Measurements from ENCODE around the gene PIP5K1A.
"Not testable (repeated sequence)": the region's sequence is repeated elsewhere in the genome, so short reads cannot be mapped to it uniquely, and the experiment has no call there.

Gene PIP5K1A

DNA sequence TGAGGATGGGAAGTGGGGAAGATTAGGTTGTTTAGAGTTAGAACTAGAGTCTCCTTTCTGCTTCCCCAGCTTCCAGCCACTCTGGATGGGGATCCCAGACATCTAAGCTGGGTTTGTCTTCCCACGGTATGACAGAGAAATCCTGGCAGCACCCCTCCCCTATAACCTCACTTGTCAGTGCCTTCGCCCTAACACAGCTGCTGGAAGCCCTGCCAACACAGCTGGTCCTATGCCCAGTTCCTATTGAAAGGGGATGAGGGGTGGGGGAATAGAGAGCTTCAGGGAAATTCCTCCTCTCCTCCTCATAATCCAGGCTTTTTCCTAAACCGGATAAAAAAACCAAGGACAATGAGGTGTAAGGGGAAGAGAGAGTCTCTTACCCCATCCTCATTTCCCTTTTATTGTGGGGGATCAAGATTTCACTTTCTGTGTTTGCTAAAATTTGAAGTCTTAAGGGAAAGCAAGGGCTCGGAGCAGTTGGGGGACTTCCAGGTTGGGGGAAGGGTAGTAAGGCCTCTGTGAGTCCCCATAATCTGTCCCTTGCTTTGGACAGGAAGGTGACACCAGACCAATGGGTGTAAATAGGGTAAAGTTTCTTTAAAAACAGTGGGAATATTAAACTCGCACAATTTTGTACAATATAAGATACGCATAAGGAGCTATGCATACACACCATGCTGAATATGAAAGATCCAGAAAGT, 23.2 kb upstream of the PIP5K1A start:
- no peak for DNase-seq (ENCODE audit: low spot score)
- in situ Hi-C loops (cut with MboI; ENCODE audit: low sequenced_read_pairs, unreplicated experiment): no loop called here
- TF ChIP-seq, protein P1, sequence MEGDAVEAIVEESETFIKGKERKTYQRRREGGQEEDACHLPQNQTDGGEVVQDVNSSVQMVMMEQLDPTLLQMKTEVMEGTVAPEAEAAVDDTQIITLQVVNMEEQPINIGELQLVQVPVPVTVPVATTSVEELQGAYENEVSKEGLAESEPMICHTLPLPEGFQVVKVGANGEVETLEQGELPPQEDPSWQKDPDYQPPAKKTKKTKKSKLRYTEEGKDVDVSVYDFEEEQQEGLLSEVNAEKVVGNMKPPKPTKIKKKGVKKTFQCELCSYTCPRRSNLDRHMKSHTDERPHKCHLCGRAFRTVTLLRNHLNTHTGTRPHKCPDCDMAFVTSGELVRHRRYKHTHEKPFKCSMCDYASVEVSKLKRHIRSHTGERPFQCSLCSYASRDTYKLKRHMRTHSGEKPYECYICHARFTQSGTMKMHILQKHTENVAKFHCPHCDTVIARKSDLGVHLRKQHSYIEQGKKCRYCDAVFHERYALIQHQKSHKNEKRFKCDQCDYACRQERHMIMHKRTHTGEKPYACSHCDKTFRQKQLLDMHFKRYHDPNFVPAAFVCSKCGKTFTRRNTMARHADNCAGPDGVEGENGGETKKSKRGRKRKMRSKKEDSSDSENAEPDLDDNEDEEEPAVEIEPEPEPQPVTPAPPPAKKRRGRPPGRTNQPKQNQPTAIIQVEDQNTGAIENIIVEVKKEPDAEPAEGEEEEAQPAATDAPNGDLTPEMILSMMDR (IDR thresholded peaks at IDR 0.05; ENCODE audit: borderline replicate concordance, control extremely low read depth, extremely low read depth, insufficient read depth, missing control alignments): no peak

DNA sequence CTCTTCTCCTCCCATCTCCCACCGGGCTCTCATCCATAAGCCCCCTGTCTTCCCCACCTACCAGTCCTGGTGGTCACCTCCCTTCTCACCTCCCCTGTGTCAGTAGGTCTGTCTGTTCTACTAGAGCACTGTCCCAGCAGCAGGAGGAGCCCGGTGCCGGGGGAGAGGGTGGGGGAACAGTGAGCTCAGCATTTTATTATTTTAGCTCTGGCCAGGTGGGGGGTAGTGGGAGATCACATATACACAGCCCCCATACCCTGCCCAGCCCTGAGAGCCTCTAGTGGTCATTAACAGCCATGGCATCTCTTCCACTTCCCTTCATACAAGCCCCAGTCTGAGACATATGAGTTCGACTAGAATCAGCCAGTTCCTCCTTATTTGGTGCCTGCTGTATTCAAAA, 22.5 kb upstream of the PIP5K1A start, which contains the start of gene TMOD4:
Gene TMOD4, minus strand, starts transcription at position 119 of the 400 bp plus-strand sequence. CDS start 1,106 bp downstream, outside the sequence.
- peak; percentile 53 for DNase-seq (ENCODE audit: low spot score)
- in situ Hi-C loops (cut with MboI; ENCODE audit: low sequenced_read_pairs, unreplicated experiment): no loop called here
- TF ChIP-seq, protein P1 (IDR thresholded peaks at IDR 0.05; ENCODE audit: borderline replicate concordance, control extremely low read depth, extremely low read depth, insufficient read depth, missing control alignments): peak; percentile 22

DNA sequence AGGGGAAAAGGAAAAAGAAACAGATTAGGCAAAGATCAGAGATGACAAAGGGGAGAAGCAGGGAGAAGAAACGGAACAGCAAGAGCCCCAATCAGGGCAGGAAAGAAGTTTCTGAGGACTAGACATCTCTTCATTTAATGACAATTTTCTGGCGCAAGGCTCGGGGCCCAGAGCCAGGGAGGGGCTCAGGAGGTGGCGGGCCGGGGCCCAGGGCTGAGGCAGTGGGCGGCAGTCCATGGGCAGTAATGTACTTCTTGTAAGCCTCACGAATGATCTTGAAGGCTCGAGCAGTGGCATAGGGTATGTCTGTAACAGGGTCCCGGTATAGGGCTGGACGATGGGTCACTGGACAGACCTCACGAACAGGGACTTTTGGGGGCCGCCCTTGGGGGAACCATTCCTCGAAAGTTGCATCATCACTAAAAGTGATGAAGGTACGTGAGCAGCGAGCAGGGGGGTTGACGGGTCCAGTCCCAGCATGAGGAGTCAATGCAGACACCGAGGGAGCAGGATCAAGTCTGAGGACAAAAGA, 21.8 kb upstream of the PIP5K1A start:
- TF ChIP-seq, protein P1 (IDR thresholded peaks at IDR 0.05; ENCODE audit: borderline replicate concordance, control extremely low read depth, extremely low read depth, insufficient read depth, missing control alignments): no peak
- no peak for DNase-seq (ENCODE audit: low spot score)
- in situ Hi-C loops (cut with MboI; ENCODE audit: low sequenced_read_pairs, unreplicated experiment): no loop called here

DNA sequence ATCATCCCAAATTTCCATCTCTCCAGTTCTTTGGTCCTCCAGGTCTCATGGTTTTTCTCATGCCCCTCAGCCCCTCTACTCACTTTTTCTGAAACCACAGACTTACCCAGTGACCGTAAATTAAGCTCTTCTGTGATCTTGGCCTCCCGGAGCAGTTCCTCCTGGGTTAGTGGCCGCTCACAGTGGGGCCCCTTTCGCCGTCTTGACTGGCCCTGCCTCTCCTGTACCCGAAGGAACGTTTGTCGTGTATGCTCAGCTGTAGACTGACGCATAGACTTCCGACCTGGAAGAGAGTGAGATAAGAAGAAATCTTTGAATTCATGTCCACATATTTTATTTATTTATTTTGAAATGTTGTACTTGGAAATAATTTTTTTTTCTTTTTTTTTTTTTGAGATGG, 14.1 kb upstream of the PIP5K1A start:
- in situ Hi-C loops (cut with MboI; ENCODE audit: low sequenced_read_pairs, unreplicated experiment): no loop called here
- TF ChIP-seq, protein P1 (IDR thresholded peaks at IDR 0.05; ENCODE audit: borderline replicate concordance, control extremely low read depth, extremely low read depth, insufficient read depth, missing control alignments): no peak
- no peak for DNase-seq (ENCODE audit: low spot score)

DNA sequence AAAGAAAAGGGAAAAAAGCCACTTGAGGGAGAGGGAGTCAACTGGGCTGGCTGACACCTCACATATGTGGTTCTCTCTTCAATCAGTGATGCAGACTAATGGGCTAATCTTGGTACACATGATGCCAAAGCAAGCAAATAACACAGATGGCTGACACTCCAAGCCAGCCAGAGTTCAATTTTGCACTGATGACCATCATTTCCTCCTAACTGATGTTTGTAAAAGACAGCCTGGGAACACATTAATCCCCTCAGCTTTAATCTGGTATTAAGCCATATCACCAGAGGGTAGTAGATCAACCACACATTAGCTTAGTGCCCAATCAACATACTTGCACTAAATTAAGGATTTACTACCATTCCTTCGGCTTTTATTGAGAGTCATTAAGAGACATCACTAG, 11.1 kb upstream of the PIP5K1A start:
- no peak for DNase-seq (ENCODE audit: low spot score)
- TF ChIP-seq, protein P1 (IDR thresholded peaks at IDR 0.05; ENCODE audit: borderline replicate concordance, control extremely low read depth, extremely low read depth, insufficient read depth, missing control alignments): no peak
- in situ Hi-C loops (cut with MboI; ENCODE audit: low sequenced_read_pairs, unreplicated experiment): no loop called here

DNA sequence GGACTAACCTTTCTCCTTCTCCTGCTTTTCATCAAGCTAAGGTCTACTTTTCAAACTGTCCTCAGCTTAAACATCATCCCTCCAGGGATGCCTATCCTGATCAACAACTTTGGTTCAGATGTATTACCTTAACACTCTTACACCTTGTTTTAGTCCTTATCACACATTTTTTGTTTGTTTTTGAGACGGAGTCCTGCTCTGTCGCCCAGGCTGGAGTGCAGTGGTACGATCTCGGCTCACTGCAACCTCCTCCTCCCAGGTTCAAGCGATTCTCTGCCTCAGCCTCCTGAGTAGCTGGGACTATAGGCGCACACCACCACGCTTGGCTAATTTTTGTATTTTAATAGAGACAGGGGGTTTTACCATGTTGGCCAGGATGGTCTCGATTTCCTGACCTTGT, 9.7 kb upstream of the PIP5K1A start:
- DNase-seq (ENCODE audit: low spot score); in situ Hi-C loops (cut with MboI; ENCODE audit: low sequenced_read_pairs, unreplicated experiment): not testable (repeated sequence)

DNA sequence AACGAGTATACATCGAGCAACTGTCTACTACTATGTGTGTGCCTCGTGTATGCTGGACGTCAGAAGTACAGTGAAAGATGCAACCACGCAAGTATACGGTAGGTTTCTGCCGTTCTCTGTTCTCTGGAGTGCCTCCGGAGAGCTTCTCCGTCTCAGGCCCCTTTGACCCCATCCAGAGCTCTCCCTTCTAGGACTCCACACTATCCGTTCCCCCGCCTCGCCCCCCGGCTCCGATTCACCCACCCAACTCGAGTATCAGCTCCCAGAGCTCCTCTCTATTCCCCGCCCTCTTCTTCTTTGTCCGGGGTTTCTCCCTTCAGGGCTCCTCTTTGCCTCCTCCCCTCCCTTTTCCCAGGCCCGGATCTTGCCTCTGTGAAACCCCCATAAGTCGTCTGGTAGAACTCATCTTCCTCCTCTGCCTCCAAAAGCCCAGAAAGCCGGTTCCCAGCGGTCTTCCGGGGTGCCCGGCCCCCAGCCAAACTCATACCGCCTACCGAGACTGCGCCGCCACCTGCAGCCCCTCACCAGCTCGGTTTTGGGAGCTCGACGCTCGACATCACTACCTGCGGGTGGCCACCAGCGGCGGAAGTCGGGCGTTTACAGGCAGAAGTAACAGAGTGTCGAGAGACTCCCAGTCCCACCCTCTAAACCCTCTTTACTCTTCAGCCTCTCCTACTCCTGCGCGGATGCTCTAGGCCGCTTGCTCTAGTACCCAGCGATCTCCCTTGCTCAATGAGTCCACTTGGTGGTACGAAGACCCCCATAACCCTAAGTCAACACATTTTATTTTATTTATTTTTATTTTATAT, 8.5 kb upstream of the PIP5K1A start, which contains the start of gene VPS72:
Gene VPS72, minus strand, starts transcription at position 561 of the 809 bp plus-strand sequence. Its CDS starts 76 bp downstream, at position 485.
- TF ChIP-seq, protein P1 (IDR thresholded peaks at IDR 0.05; ENCODE audit: borderline replicate concordance, control extremely low read depth, extremely low read depth, insufficient read depth, missing control alignments): no peak
- in situ Hi-C loops (cut with MboI; ENCODE audit: low sequenced_read_pairs, unreplicated experiment): no loop called here
- peak; percentile 93 for DNase-seq (ENCODE audit: low spot score)

All from GM13976 (cell line).